ENCODE measurements around the gene PIBF1. TPM values are rescaled to one million over a fixed set of nuclear protein-coding genes. Genes with fewer than 3 reads are reported as not detected.
A peak's percentile ranks its signal among the peaks of the same experiment; 100 is the strongest.

The PIBF1 gene
- total and polyA plus RNA-seq, 2 donors (not counting 1 experiment from before 2014, with no cell fraction given) = 9.6 to 25.1 TPM

GRCh38 chr13:73011751-73012150 is 229.8 kb downstream of the PIBF1 start:
- H3K27me3 ChIP-seq (ENCODE audit: control insufficient read depth, insufficient read depth, low read length) = no peaks in the 10 kb centered on the region
- no peaks in the 10 kb centered on the region for H3K9me3 ChIP-seq (ENCODE audit: control insufficient read depth, insufficient read depth, low read depth, low read length)
- DNase-seq (ENCODE audit: low read depth in 2 of 2) = no peak
- no peak overlapping the region for H3K4me3 ChIP-seq (replicated peaks in 1 of 4; ENCODE audit: control extremely low read depth in 1 of 4, insufficient read depth in 1 of 4, low read depth in 3 of 4, low read length in 4 of 4)
- H3K79me2 ChIP-seq (ENCODE audit: control insufficient read depth, insufficient read depth, low read length) = no peaks in the 10 kb centered on the region
- H3K36me3 ChIP-seq (ENCODE audit: control insufficient read depth, insufficient read depth, low read length) = no peaks in the 10 kb centered on the region
- H3K4me2 ChIP-seq (ENCODE audit: extremely low read depth, insufficient read depth, low read length) = no peak overlapping the region
- no peaks in the 10 kb centered on the region for H3K4me1 ChIP-seq (ENCODE audit: control insufficient read depth, extremely low read depth, insufficient read depth, low read length)
- no peak overlapping the region for H3K9ac ChIP-seq (ENCODE audit: insufficient read depth, low read length)
- no peak for TF ChIP-seq EZH2 (IDR thresholded peaks at IDR 0.05; ENCODE audit: low read length, missing control alignments)
- no peak for TF ChIP-seq CTCF (conservative IDR thresholded peaks at IDR 0.05 in 1 of 2, IDR thresholded peaks at IDR 0.05 in 1 of 2; ENCODE audit: low read depth in 1 of 2, low read length in 2 of 2)
- H2AFZ ChIP-seq (ENCODE audit: low read length) = no peak overlapping the region
- no peak overlapping the region for H3K27ac ChIP-seq (ENCODE audit: insufficient read depth, low read length)
- H4K20me1 ChIP-seq (ENCODE audit: control insufficient read depth, extremely low read depth, insufficient read depth, low read length) = no peaks in the 10 kb centered on the region

GRCh38 chr13:73015805-73016204 is 233.9 kb downstream of the PIBF1 start:
- Histone ChIP-seq H3K4me2 (ENCODE audit: extremely low read depth, insufficient read depth, low read length) (no peak overlapping the region), H3K27ac (ENCODE audit: insufficient read depth, low read length) (no peak overlapping the region), H4K20me1 (ENCODE audit: control insufficient read depth, extremely low read depth, insufficient read depth, low read length) (no peaks in the 10 kb centered on the region), H3K27me3 (ENCODE audit: control insufficient read depth, insufficient read depth, low read length) (no peaks in the 10 kb centered on the region), H3K9me3 (ENCODE audit: control insufficient read depth, insufficient read depth, low read depth, low read length) (no peaks in the 10 kb centered on the region), H3K4me1 (ENCODE audit: control insufficient read depth, extremely low read depth, insufficient read depth, low read length) (no peaks in the 10 kb centered on the region), H3K9ac (ENCODE audit: insufficient read depth, low read length) (no peak overlapping the region), H3K36me3 (ENCODE audit: control insufficient read depth, insufficient read depth, low read length) (no peaks in the 10 kb centered on the region), H2AFZ (ENCODE audit: low read length) (no peak overlapping the region), H3K4me3 (replicated peaks in 1 of 4; ENCODE audit: control extremely low read depth in 1 of 4, insufficient read depth in 1 of 4, low read depth in 3 of 4, low read length in 4 of 4) (no peak overlapping the region), H3K79me2 (ENCODE audit: control insufficient read depth, insufficient read depth, low read length) (no peaks in the 10 kb centered on the region)
- DNase-seq (ENCODE audit: low read depth in 2 of 2) = no peak
- no peak for TF ChIP-seq CTCF (conservative IDR thresholded peaks at IDR 0.05 in 1 of 2, IDR thresholded peaks at IDR 0.05 in 1 of 2; ENCODE audit: low read depth in 1 of 2, low read length in 2 of 2)
- no peak for TF ChIP-seq EZH2 (IDR thresholded peaks at IDR 0.05; ENCODE audit: low read length, missing control alignments)

GRCh38 chr13:73018336-73018735 is 236.4 kb downstream of the PIBF1 start:
- H3K4me3 ChIP-seq (replicated peaks in 1 of 4; ENCODE audit: control extremely low read depth in 1 of 4, insufficient read depth in 1 of 4, low read depth in 3 of 4, low read length in 4 of 4) = no peak overlapping the region
- H3K27ac ChIP-seq (ENCODE audit: insufficient read depth, low read length) = no peak overlapping the region
- no peaks in the 10 kb centered on the region for H3K4me1 ChIP-seq (ENCODE audit: control insufficient read depth, extremely low read depth, insufficient read depth, low read length)
- no peaks in the 10 kb centered on the region for H3K79me2 ChIP-seq (ENCODE audit: control insufficient read depth, insufficient read depth, low read length)
- no peaks in the 10 kb centered on the region for H3K9me3 ChIP-seq (ENCODE audit: control insufficient read depth, insufficient read depth, low read depth, low read length)
- no peak for TF ChIP-seq CTCF (conservative IDR thresholded peaks at IDR 0.05 in 1 of 2, IDR thresholded peaks at IDR 0.05 in 1 of 2; ENCODE audit: low read depth in 1 of 2, low read length in 2 of 2)
- TF ChIP-seq EZH2 (IDR thresholded peaks at IDR 0.05; ENCODE audit: low read length, missing control alignments) = no peak
- no peaks in the 10 kb centered on the region for H3K36me3 ChIP-seq (ENCODE audit: control insufficient read depth, insufficient read depth, low read length)
- no peak overlapping the region for H3K9ac ChIP-seq (ENCODE audit: insufficient read depth, low read length)
- H3K4me2 ChIP-seq (ENCODE audit: extremely low read depth, insufficient read depth, low read length) = no peak overlapping the region
- no peaks in the 10 kb centered on the region for H4K20me1 ChIP-seq (ENCODE audit: control insufficient read depth, extremely low read depth, insufficient read depth, low read length)
- DNase-seq (ENCODE audit: low read depth in 2 of 2) = peak in 1 of 2 donors; percentile 64
- H3K27me3 ChIP-seq (ENCODE audit: control insufficient read depth, insufficient read depth, low read length) = no peaks in the 10 kb centered on the region
- no peak overlapping the region for H2AFZ ChIP-seq (ENCODE audit: low read length)

Measured in fibroblast of lung (primary cell).